MM.1S (cell line): ENCODE results near the gene AKTIP.
"Not testable (repeated sequence)": the region's sequence is repeated elsewhere in the genome, so short reads cannot be mapped to it uniquely, and the experiment has no call there.

Experiments used
- CTCF ChIP-seq: fragments of 300-600 bp; sonication (generic); IDR thresholded peaks from 2 replicates; pipeline ENCODE4 v1.5.1; 2016; ENCODE audit warnings: antibody characterized with exemption, low read length, mixed read lengths
- EZH2 ChIP-seq: fragments of 300-600 bp; sonication (generic); optimal IDR thresholded peaks from 2 replicates; pipeline ENCODE3; 2017; ENCODE audit warnings: low read depth, mild to moderate bottlenecking, antibody characterized with exemption, low read length, mixed read lengths

- TF ChIP-seq CTCF, EZH2: not testable (repeated sequence)
These were observed 36.3 kb upstream of the AKTIP start for GRCh38 chr16:53539346-53539745.
